Astrocyte (in vitro differentiated cells and primary cell): Measurements from ENCODE around the gene PALLD. TPM values are rescaled to one million over a fixed set of nuclear protein-coding genes. Genes with fewer than 3 reads are reported as not detected.

Experiments used
- DNase-seq: peaks from one replicate; pipeline ENCODE4 v3.0.0-alpha.2; 2010; ENCODE audit warnings: low read depth
- FAIRE-seq: peaks from 2 replicates; lab custom pipeline; 2011; peaks lifted over from hg19 to GRCh38; lab: Jason Lieb, UNC
- H2AFZ ChIP-seq: 2 replicates; pipeline ENCODE4 v1.6.0; 2012; ENCODE audit warnings: low read depth, low read length, inconsistent platforms
- H3K27ac ChIP-seq: 2 replicates; pipeline ENCODE4 v1.5.1; 2011; ENCODE audit warnings: low read depth, low read length, inconsistent platforms
- H3K27me3 ChIP-seq: 2 replicates; pipeline ENCODE4 v1.6.0; 2011; ENCODE audit warnings: low read length, inconsistent platforms; ENCODE audit not compliant: insufficient read depth
- H3K36me3 ChIP-seq: 2 replicates; pipeline ENCODE4 v1.5.1; 2011; ENCODE audit warnings: low read length, inconsistent platforms; ENCODE audit not compliant: insufficient read depth
- H3K4me1 ChIP-seq: 2 replicates; pipeline ENCODE4 v1.5.1; 2011; ENCODE audit warnings: low read length, inconsistent platforms; ENCODE audit not compliant: insufficient read depth
- H3K4me2 ChIP-seq: 2 replicates; pipeline ENCODE4 v1.6.0; 2012; ENCODE audit warnings: low read length, inconsistent platforms
- H3K4me3 ChIP-seq: 2 replicates; pipeline ENCODE4 v1.5.1; 2011; ENCODE audit warnings: low read depth, mild to moderate bottlenecking, low read length, inconsistent platforms; ENCODE audit not compliant: insufficient read depth
- H3K79me2 ChIP-seq: 2 replicates; pipeline ENCODE4 v1.6.0; 2012; ENCODE audit warnings: mild to moderate bottlenecking, low read length, inconsistent platforms; ENCODE audit not compliant: insufficient read depth
- H3K9ac ChIP-seq: 2 replicates; pipeline ENCODE4 v1.6.0; 2012; ENCODE audit warnings: mild to moderate bottlenecking, low read length, inconsistent platforms
- H3K9me3 ChIP-seq: 2 replicates; pipeline ENCODE4 v1.5.1; 2012; ENCODE audit warnings: low read depth, mild to moderate bottlenecking, low read length, inconsistent platforms; ENCODE audit not compliant: insufficient read depth
- H4K20me1 ChIP-seq: 2 replicates; pipeline ENCODE4 v1.6.0; 2012; ENCODE audit warnings: low read length, inconsistent platforms; ENCODE audit not compliant: insufficient read depth
- H3K27ac Mint-ChIP-seq: one replicate; pipeline ENCODE4 v1.8.0; 2021; ENCODE audit warnings: mild to moderate bottlenecking, mixed read lengths; ENCODE audit not compliant: unreplicated experiment
- H3K27me3 Mint-ChIP-seq: one replicate; pipeline ENCODE4 v1.8.0; 2021; ENCODE audit warnings: low read depth, mixed read lengths; ENCODE audit not compliant: unreplicated experiment
- H3K36me3 Mint-ChIP-seq: one replicate; pipeline ENCODE4 v1.8.0; 2021; ENCODE audit warnings: low read depth, mixed read lengths; ENCODE audit not compliant: unreplicated experiment
- H3K4me1 Mint-ChIP-seq: one replicate; pipeline ENCODE4 v1.8.0; 2021; ENCODE audit warnings: low read depth, mixed read lengths; ENCODE audit not compliant: unreplicated experiment
- H3K4me3 Mint-ChIP-seq: one replicate; pipeline ENCODE4 v1.8.0; 2021; ENCODE audit warnings: mild to moderate bottlenecking, moderate library complexity, mixed read lengths; ENCODE audit not compliant: unreplicated experiment
- H3K9me3 Mint-ChIP-seq: one replicate; pipeline ENCODE4 v1.8.0; 2021; ENCODE audit warnings: mild to moderate bottlenecking, mixed read lengths; ENCODE audit not compliant: unreplicated experiment
- EZH2 ChIP-seq: IDR thresholded peaks from 2 replicates; pipeline ENCODE4 v1.6.1; 2012; ENCODE audit warnings: mild to moderate bottlenecking, low read length, inconsistent platforms; ENCODE audit not compliant: insufficient read depth
- total RNA-seq: library from RNA; stranded (reverse); gene quantifications from 2 replicates; pipeline ENCODE4 v1.2.1, GENCODE V29; 2021
- TF ChIP-seq, protein P1 (sequence below): IDR thresholded peaks from 2 replicates; pipeline ENCODE4 v1.5.1; 2011; ENCODE audit warnings: low read depth, mild to moderate bottlenecking, inconsistent platforms, low read length, moderate library complexity; ENCODE audit not compliant: insufficient read depth

The PALLD gene
- total RNA-seq, 1 donor from 2014 or later, result 498 TPM

DNA sequence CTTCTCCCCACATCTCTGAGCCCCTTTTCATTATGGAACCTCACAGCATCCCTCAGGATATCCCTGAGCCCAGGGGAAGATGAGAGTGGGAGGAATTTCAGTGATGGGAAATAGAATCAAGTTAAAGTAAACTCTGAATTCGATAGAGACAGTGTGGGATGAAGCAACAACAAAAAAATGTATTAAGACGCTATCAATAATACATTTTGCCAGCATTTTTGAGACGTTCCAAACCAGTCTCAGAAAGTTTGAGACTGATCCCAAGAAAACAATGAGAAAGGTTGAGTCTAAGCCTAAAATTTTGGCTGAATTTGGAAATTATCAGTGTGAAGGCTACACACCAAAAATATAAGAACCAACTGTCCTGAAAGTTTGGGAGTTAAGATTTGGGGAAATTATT, 317.0 kb downstream of the PALLD start:
- H3K36me3 Mint-ChIP-seq, result peaks cover 26% of the 10 kb centered on the region
- H3K4me3 ChIP-seq, result no peak overlapping the region
- DNase-seq (no peak), FAIRE-seq (no peak)
- H3K27ac Mint-ChIP-seq, result peak overlapping the region; percentile 95
- no peak overlapping the region for H3K4me3 Mint-ChIP-seq
- H3K36me3 ChIP-seq, result no peaks in the 10 kb centered on the region
- no peak overlapping the region for H2AFZ ChIP-seq
- peaks cover 79% of the 10 kb centered on the region for H3K4me1 Mint-ChIP-seq
- no peak overlapping the region for H3K9ac ChIP-seq
- no peaks in the 10 kb centered on the region for H3K27me3 Mint-ChIP-seq
- peak overlapping the region; percentile 67 for H3K27ac ChIP-seq
- peaks cover 52% of the 10 kb centered on the region for H3K4me1 ChIP-seq
- TF ChIP-seq, protein P1, sequence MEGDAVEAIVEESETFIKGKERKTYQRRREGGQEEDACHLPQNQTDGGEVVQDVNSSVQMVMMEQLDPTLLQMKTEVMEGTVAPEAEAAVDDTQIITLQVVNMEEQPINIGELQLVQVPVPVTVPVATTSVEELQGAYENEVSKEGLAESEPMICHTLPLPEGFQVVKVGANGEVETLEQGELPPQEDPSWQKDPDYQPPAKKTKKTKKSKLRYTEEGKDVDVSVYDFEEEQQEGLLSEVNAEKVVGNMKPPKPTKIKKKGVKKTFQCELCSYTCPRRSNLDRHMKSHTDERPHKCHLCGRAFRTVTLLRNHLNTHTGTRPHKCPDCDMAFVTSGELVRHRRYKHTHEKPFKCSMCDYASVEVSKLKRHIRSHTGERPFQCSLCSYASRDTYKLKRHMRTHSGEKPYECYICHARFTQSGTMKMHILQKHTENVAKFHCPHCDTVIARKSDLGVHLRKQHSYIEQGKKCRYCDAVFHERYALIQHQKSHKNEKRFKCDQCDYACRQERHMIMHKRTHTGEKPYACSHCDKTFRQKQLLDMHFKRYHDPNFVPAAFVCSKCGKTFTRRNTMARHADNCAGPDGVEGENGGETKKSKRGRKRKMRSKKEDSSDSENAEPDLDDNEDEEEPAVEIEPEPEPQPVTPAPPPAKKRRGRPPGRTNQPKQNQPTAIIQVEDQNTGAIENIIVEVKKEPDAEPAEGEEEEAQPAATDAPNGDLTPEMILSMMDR, result no peak
- TF ChIP-seq EZH2, result no peak
- H3K79me2 ChIP-seq, result peaks cover 33% of the 10 kb centered on the region
- H4K20me1 ChIP-seq, result no peaks in the 10 kb centered on the region
- no peaks in the 10 kb centered on the region for H3K9me3 ChIP-seq
- no peaks in the 10 kb centered on the region for H3K9me3 Mint-ChIP-seq
- H3K4me2 ChIP-seq, result no peak overlapping the region
- no peaks in the 10 kb centered on the region for H3K27me3 ChIP-seq

DNA sequence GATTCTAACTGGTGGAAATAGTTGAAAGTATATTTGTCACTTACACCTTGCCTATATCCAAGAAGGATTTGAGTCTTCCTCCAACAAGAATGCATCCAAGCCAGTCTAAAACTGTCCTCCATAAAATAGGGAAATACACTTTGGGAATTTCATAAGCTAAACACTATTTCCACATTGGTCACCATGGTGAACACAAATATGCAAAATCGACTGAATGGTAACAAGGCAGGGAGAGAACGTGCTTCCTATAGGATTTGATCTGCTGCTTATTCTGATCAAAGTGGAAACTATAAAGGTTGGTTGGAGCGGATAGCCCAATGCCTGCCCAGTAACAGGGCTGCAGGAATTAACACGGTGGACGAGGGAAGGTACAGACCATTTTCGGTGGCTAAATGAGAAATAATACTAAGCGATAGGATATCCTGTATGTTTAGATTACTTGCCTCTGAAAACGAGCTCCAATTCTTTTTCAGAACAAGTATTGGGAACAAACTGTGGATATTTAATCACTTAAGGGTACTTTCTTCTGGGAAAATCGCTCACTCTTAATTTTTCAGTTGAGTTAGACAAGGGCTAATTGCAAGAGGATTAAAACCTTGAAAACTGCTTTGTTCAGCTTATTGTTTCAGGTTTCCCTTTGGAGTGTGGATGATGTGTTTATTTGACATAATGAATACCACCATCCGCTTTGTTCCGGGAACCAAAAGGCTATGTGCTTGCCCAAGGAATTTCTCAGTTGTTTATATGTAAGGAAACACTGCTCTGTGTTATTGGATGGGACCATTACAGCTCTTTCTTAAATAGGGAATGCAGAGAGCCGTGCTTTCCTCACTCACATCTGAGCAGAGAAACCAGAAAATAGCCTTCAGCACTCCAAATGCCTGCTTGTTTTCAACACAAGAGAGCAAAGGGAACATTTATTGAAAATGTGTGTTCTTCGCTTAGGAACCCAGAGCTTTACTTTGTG, 318.8 kb downstream of the PALLD start:
- FAIRE-seq, result peak; percentile 78
- peaks cover 52% of the 10 kb centered on the region for H3K4me1 ChIP-seq

More for the DNA sequence above, 318.8 kb downstream of the PALLD start:
- peak overlapping the region; percentile 66 for H3K27ac ChIP-seq
- Mint-ChIP-seq H3K36me3 (peaks cover 15% of the 10 kb centered on the region), H3K27ac (peak overlapping the region; percentile 95), H3K9me3 (no peaks in the 10 kb centered on the region), H3K4me3 (no peak overlapping the region), H3K27me3 (no peaks in the 10 kb centered on the region), H3K4me1 (peaks cover 83% of the 10 kb centered on the region)
- no peaks in the 10 kb centered on the region for H3K36me3 ChIP-seq
- H3K9me3 ChIP-seq, result no peaks in the 10 kb centered on the region
- no peak overlapping the region for H3K4me3 ChIP-seq
- peak overlapping the region; percentile 50 for H3K4me2 ChIP-seq
- DNase-seq, result peak; percentile 82
- H3K79me2 ChIP-seq, result peaks cover 35% of the 10 kb centered on the region
- H2AFZ ChIP-seq, result no peak overlapping the region
- H4K20me1 ChIP-seq, result no peaks in the 10 kb centered on the region
- TF ChIP-seq, protein P1, result no peak
- no peak for TF ChIP-seq EZH2
- no peaks in the 10 kb centered on the region for H3K27me3 ChIP-seq
- peak overlapping the region; percentile 43 for H3K9ac ChIP-seq
